Prostate gland (tissue), 1 donor: ENCODE measurements around the gene RNF113B.

Experiments used
- POLR2A ChIP-seq: fragments of 450-650 bp; IDR thresholded peaks from one replicate; pipeline ENCODE4 v1.6.1; 2016; ENCODE audit warnings: antibody characterized with exemption, mild to moderate bottlenecking
- POLR2AphosphoS5 ChIP-seq: sonication (generic); formaldehyde crosslinking; IDR thresholded peaks from one replicate; pipeline ENCODE4 v1.6.1; 2017; ENCODE audit warnings: antibody characterized with exemption

DNA sequence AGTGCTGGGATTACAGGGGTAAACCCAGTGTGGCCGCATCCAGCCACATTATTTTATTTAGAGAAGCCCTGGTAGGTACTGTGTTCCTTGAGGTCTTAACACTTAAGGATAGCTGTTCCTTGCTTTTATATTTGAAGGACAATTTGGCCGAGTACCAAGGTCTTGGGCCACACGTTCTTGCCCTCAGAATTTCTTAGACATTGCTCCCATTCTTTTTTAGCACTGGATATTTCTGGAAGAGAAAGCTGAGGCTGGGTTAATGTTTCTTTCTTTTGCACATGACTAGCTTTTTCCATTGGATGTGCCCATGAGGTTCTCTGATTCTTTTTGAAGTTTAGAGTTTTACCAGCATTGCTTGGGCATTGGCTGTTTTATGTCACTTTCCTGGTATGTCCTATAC, 5.5 kb upstream of the RNF113B start:
- TF ChIP-seq POLR2A (no peak), POLR2AphosphoS5 (no peak)
